T-helper 17 cell (primary cell): ENCODE results near the gene CACNA2D3. TPM values are rescaled to one million over a fixed set of nuclear protein-coding genes. Genes with fewer than 3 reads are reported as not detected.

ENCODE experiments used
- ATAC-seq: fragments of 150-1000 bp; cut with Tn5 transposase; 2 replicates; pipeline ENCODE4 v1.10.0; 2021; ENCODE audit warnings: mild to moderate bottlenecking, moderate library complexity
- DNase-seq, 3 donors: peaks; one replicate each; pipeline versions ENCODE4 v3.0.0 to v3.0.0-alpha.2; 2020 to 2021
- H3K9me3 ChIP-seq: one replicate; pipeline ENCODE4 v1.7.0; 2013; ENCODE audit warnings: low read length, mild to moderate bottlenecking; ENCODE audit not compliant: control insufficient read depth, poor library complexity, severe bottlenecking
- H3K27ac Mint-ChIP-seq: one replicate; pipeline ENCODE4 v1.8.0; 2022; ENCODE audit warnings: mild to moderate bottlenecking, moderate library complexity, mixed read lengths
- H3K27me3 Mint-ChIP-seq: one replicate; pipeline ENCODE4 v1.8.0; 2022; ENCODE audit warnings: mixed read lengths
- H3K36me3 Mint-ChIP-seq: one replicate; pipeline ENCODE4 v1.8.0; 2022; ENCODE audit warnings: low read depth, mixed read lengths
- H3K4me1 Mint-ChIP-seq: one replicate; pipeline ENCODE4 v1.8.0; 2022; ENCODE audit warnings: mild to moderate bottlenecking, mixed read lengths
- H3K4me3 Mint-ChIP-seq: one replicate; pipeline ENCODE4 v1.8.0; 2022; ENCODE audit warnings: mild to moderate bottlenecking, moderate library complexity, mixed read lengths
- total RNA-seq, 4 donors: library from RNA in 2 of 4; stranded (reverse) in 2 of 4; gene quantifications; one replicate each; pipeline ENCODE4 v1.2.3 and lab custom pipeline; 2022 to 2026

CACNA2D3 gene
- total RNA-seq, 2 donors from 2014 or later = 0.08 TPM; not detected in 1

- Mint-ChIP-seq H3K27ac (no peak overlapping the region), H3K4me3 (no peak overlapping the region), H3K27me3 (no peaks in the 10 kb centered on the region), H3K36me3 (no peaks in the 10 kb centered on the region), H3K4me1 (no peaks in the 10 kb centered on the region)
- ATAC-seq (no peak), DNase-seq (no peak)
- no peaks in the 10 kb centered on the region for H3K9me3 ChIP-seq
Measured at GRCh38 chr3:54353946-54354345, 231.6 kb downstream of the CACNA2D3 start.

DNA sequence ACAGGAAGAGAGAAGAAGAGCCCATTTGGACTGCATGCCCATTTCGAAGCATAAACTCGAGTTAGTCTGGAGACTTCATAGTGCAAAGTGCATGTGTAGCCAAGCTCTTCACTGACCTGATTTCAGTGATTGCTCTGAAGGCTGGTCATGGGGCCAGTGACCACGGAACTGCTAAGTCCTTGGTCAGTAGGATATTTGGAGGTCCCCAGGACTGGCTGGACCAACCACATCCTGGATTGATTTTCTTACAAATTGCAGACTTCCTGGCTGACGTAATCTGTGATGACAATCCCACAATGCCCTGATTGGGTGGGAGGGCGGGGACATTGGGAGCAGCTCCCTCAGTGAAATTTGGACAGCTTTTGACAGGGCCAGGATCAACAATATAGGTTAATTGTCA is 233.4 kb downstream of the CACNA2D3 start:
- Mint-ChIP-seq H3K36me3 (no peaks in the 10 kb centered on the region), H3K27ac (no peak overlapping the region), H3K27me3 (no peaks in the 10 kb centered on the region), H3K4me3 (no peak overlapping the region), H3K4me1 (no peaks in the 10 kb centered on the region)
- ATAC-seq = no peak
- DNase-seq = no peak
- H3K9me3 ChIP-seq = no peaks in the 10 kb centered on the region

DNA sequence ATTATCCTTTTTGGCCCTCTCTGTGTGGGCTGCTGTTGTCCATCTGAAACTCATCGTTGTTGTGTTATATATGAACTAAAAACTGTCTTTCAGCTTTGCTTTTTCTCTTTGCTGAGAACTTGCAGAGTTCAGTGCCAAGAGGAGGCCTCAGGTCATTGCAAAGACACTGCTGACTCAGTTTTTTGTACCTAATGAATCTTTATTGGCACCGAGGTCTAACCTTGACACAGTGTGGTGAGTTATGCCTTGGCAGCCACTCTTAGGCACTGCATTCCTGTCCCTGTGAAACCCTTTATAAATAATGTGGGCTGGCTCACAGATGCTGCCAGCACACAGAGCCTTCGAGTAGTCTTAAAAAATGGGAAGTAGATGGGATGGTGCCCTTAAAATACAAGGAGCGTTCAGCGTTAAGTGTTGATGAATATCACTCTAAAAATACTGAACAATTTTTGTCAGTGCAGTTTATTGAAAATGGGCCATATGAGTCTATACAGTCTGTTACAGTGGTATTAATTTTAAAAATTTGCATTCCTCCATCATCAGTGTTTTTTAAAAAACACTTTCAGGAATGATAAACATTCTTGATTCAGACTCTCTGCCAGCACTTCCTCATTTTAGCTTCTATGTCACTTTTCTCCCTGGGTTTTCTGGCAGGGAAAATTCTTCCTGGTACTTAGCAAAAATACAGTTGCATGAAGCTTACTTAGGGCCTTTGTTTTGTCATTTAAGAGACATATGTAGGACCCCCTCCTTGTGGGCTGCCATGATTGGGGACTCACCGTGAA is 234.1 kb downstream of the CACNA2D3 start:
- no peak for DNase-seq
- no peaks in the 10 kb centered on the region for H3K9me3 ChIP-seq
- no peak overlapping the region for H3K27ac Mint-ChIP-seq

DNA sequence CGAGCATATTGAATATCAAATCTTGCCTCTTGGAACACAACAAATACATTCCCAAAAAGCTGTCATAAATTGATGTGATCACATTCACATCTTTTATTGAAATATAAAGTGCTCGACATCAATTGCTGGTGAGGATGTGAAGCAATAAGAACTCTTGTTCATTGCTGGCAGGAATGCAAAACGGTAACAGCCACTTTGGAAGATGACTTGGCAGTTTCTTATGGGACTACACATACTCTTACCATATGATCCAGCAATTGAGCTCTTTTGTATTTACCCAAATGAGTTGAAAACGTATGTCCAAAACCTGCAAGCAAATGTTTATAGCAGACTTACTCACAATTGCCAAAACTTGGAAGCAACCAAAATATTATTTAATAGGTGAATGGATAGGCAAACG is 234.9 kb downstream of the CACNA2D3 start:
- ATAC-seq (no peak), DNase-seq (no peak)
- Mint-ChIP-seq H3K27ac (no peak overlapping the region), H3K4me3 (no peak overlapping the region), H3K36me3 (no peaks in the 10 kb centered on the region), H3K27me3 (peaks cover 5% of the 10 kb centered on the region), H3K4me1 (no peaks in the 10 kb centered on the region)
- H3K9me3 ChIP-seq = no peaks in the 10 kb centered on the region

More for the DNA sequence above, 234.1 kb downstream of the CACNA2D3 start:
- H3K27me3 Mint-ChIP-seq = peaks cover 2% of the 10 kb centered on the region
- H3K4me3 Mint-ChIP-seq = no peak overlapping the region
- no peaks in the 10 kb centered on the region for H3K4me1 Mint-ChIP-seq
- no peak for ATAC-seq
- H3K36me3 Mint-ChIP-seq = no peaks in the 10 kb centered on the region

DNA sequence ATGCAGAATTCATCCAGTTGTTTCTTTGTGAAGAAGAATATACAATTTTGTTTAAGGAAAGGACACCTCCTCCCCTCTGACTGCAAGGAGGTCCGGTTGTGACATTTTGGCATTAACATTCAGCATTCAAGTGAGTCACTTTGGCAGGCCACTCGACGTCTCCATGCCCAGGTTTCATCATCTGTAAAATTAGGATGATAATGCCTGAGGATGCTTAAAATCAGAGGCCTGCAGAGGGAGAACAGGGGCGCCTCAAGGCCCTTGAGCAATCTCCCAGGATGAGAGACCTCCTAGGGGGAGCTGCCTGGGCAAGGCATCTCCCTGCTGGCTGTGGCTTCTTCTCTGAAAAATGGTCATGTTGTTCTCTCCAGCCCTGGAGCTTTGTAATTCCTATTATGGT is 236.0 kb downstream of the CACNA2D3 start:
- H3K36me3 Mint-ChIP-seq = no peaks in the 10 kb centered on the region
- DNase-seq = no peak
- no peaks in the 10 kb centered on the region for H3K9me3 ChIP-seq
- H3K27ac Mint-ChIP-seq = no peak overlapping the region
- peaks cover 5% of the 10 kb centered on the region for H3K27me3 Mint-ChIP-seq
- ATAC-seq = no peak
- no peaks in the 10 kb centered on the region for H3K4me1 Mint-ChIP-seq
- no peak overlapping the region for H3K4me3 Mint-ChIP-seq

DNA sequence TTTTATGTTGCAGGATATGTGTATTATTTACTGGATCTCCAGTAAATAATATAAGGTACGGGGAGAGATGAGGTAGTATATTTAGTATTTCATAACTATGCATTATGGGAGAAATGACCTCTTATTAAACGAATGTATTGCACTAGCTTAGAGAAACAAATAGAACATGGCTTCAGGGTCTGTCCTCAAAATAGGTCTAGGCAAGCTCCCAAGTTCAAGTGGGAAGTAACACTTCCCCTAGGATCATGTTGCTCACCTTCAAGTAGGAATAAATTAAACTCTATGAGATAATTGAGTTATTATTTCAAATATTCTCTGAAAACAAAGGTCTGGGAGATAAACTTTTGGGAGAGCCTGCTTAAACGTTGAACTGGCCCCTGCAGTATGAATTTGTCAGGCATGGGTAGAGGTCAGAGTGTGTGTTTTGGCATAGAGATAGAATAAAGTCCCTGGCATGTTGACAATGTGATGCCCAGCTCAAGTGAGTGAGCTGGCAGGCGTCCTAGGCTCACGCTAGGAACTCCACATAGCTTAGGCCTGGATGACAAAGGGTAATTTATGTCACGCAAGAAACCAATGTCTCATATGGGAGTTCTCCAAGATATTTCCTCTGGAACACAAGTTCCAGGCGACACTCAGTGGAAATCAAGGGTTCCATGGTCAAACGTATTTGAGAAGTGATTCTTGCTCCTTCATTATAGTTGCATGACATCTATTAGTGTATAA is 236.8 kb downstream of the CACNA2D3 start:
- H3K9me3 ChIP-seq = no peaks in the 10 kb centered on the region
- Mint-ChIP-seq H3K27ac (no peak overlapping the region), H3K4me3 (no peak overlapping the region), H3K36me3 (no peaks in the 10 kb centered on the region), H3K4me1 (no peaks in the 10 kb centered on the region), H3K27me3 (peaks cover 5% of the 10 kb centered on the region)
- no peak for DNase-seq
- no peak for ATAC-seq

DNA sequence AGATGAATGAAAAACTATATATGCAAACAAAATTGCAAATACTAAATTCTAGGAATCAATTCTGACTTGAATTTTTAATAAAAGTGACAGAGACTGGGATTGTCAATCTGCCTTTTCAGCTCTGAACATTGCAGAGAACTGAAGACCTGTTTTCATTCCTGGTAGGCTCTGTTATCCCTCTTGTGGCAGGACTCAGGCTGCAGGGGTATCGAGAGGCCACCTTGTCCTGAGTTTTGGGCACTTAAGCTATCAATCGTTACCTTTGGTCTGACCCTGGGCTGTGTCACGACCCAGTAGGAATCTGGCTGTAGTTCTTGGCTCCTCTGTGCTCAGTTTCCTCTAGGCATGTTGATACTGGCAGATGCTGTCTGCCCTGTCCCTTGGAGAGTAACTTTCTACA is 238.0 kb downstream of the CACNA2D3 start:
- no peaks in the 10 kb centered on the region for H3K9me3 ChIP-seq
- H3K4me1 Mint-ChIP-seq = no peaks in the 10 kb centered on the region
- no peak overlapping the region for H3K4me3 Mint-ChIP-seq
- peaks cover 5% of the 10 kb centered on the region for H3K27me3 Mint-ChIP-seq
- no peaks in the 10 kb centered on the region for H3K36me3 Mint-ChIP-seq
- H3K27ac Mint-ChIP-seq = no peak overlapping the region
- DNase-seq (no peak), ATAC-seq (no peak)

DNA sequence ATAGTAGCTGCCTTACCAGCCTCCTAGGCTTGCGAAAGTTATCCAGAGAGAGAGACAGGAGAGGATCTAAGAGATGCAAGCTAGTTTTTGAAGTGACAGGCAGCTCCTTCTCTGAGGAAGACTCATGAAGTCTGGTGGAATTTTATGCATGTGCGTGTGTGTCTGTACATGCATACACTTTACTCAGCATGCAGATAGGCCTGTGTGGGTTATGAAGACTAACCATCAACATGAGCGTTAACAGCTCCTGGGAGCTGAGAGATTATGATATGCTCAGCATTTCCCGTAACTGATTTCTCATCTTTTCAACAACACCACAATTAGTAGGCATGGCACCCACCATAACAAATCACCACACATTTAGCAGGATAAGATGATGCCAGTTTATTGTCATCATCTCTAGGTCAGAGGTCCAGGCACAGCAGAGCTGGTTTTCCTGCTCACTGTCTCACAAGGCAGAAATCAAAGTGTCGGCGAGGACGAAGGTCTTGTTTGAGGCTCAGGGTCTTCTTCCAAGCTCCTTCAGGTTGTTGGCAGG is 239.5 kb downstream of the CACNA2D3 start:
- Mint-ChIP-seq H3K27ac (no peak overlapping the region), H3K4me1 (no peaks in the 10 kb centered on the region), H3K36me3 (no peaks in the 10 kb centered on the region), H3K27me3 (peaks cover 5% of the 10 kb centered on the region), H3K4me3 (no peak overlapping the region)
- no peak for DNase-seq
- no peaks in the 10 kb centered on the region for H3K9me3 ChIP-seq
- no peak for ATAC-seq

DNA sequence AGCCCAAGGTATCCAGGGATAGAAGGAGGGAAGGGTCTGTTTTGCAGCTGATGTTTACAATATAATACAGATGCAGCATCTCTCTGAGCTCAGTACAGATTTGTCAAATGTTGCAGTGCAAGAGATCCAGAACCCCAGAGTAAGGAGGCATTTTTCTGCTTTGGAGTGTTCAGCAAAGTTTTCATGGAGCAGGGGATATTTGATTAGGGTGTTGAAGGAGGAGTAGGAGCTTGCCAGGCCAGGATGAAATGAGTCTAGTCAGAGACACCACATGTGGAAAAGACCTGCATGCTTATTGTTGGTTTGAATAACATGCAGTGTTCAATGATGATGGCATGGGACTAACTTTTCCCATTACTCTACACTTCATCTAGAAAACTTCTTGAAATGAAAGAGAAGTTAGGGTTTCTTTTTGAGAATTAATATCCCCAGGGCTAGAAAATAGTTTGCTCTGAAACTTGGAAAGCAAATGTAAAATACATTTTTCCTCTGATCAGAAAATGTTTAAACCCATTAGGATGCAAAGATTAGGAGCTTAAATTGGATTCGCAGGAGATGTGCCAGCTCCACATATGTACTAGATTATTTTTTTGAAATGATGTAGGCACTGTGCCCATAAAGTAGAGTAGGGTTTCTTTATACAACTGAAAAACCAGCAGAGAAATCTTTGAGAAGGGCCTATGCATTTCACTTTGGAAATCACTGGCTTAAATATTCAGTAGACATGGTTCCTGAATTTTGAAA is 243.8 kb downstream of the CACNA2D3 start:
- no peaks in the 10 kb centered on the region for H3K36me3 Mint-ChIP-seq
- ATAC-seq = no peak
- DNase-seq = no peak
- H3K27ac Mint-ChIP-seq = no peak overlapping the region
- peaks cover 11% of the 10 kb centered on the region for H3K27me3 Mint-ChIP-seq
- H3K9me3 ChIP-seq = no peaks in the 10 kb centered on the region
- H3K4me3 Mint-ChIP-seq = no peak overlapping the region
- no peaks in the 10 kb centered on the region for H3K4me1 Mint-ChIP-seq

GRCh38 chr3:54366839-54367238 is 244.5 kb downstream of the CACNA2D3 start:
- ATAC-seq = no peak
- H3K27me3 Mint-ChIP-seq = peaks cover 6% of the 10 kb centered on the region
- no peaks in the 10 kb centered on the region for H3K4me1 Mint-ChIP-seq

DNA sequence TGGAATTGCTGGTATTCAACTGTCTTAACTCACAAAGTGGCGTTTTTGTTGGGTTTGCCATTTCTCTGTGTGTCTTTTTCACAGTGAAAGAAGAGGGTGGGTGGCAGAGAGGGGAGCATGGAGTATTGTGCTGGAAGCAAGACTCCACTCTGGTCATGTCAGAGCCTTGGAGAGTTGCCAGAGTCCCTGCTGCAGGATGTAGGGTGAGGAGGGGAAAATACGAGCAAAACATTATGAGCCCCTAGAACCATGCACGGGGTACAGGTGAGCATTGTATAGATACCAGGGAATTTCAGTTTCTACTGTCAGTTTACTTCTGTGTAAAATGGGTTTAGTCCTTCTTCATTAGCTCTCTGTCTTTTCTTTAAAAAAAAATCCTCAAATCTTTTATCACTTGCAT is 249.9 kb downstream of the CACNA2D3 start:
- H3K4me1 Mint-ChIP-seq = peaks cover 6% of the 10 kb centered on the region
- peaks cover 29% of the 10 kb centered on the region for H3K27me3 Mint-ChIP-seq
- ATAC-seq = no peak
- H3K27ac Mint-ChIP-seq = no peak overlapping the region
- no peak for DNase-seq
- H3K4me3 Mint-ChIP-seq = no peak overlapping the region
- H3K9me3 ChIP-seq = no peaks in the 10 kb centered on the region
- H3K36me3 Mint-ChIP-seq = no peaks in the 10 kb centered on the region

More at GRCh38 chr3:54366839-54367238, 244.5 kb downstream of the CACNA2D3 start:
- Mint-ChIP-seq H3K27ac (no peak overlapping the region), H3K4me3 (no peak overlapping the region), H3K36me3 (no peaks in the 10 kb centered on the region)
- no peaks in the 10 kb centered on the region for H3K9me3 ChIP-seq
- DNase-seq = no peak

GRCh38 chr3:54374214-54374852 is 252.0 kb downstream of the CACNA2D3 start:
- no peaks in the 10 kb centered on the region for H3K36me3 Mint-ChIP-seq
- H3K4me3 Mint-ChIP-seq = no peak overlapping the region
- peaks cover 29% of the 10 kb centered on the region for H3K27me3 Mint-ChIP-seq
- peaks cover 6% of the 10 kb centered on the region for H3K4me1 Mint-ChIP-seq
- no peak for ATAC-seq
- no peak overlapping the region for H3K27ac Mint-ChIP-seq
- no peak for DNase-seq
- H3K9me3 ChIP-seq = no peaks in the 10 kb centered on the region
